GM08714 (cell line): ENCODE data around the gene ZNF787.
"Not testable (repeated sequence)": the region's sequence is repeated elsewhere in the genome, so short reads cannot be mapped to it uniquely, and the experiment has no call there.

Experiments used
- H3K4me3 ChIP-seq: fragments of 200-500 bp; sonication (Bioruptor generic); 2 replicates; pipeline ENCODE4 v1.5.1; 2014; ENCODE audit warnings: mild to moderate bottlenecking, low read length, inconsistent platforms
- ZNF274 ChIP-seq: IDR thresholded peaks from 2 replicates; pipeline ENCODE4 v1.6.1; 2012; ENCODE audit warnings: mild to moderate bottlenecking, low read depth, low read length

ZNF787 gene

GRCh38 chr19:56108447-56109195 lies 12.5 kb downstream of the ZNF787 start:
- no peak for TF ChIP-seq ZNF274
- no peak overlapping the region; the same call in 1 of the 2 replicates for H3K4me3 ChIP-seq

DNA sequence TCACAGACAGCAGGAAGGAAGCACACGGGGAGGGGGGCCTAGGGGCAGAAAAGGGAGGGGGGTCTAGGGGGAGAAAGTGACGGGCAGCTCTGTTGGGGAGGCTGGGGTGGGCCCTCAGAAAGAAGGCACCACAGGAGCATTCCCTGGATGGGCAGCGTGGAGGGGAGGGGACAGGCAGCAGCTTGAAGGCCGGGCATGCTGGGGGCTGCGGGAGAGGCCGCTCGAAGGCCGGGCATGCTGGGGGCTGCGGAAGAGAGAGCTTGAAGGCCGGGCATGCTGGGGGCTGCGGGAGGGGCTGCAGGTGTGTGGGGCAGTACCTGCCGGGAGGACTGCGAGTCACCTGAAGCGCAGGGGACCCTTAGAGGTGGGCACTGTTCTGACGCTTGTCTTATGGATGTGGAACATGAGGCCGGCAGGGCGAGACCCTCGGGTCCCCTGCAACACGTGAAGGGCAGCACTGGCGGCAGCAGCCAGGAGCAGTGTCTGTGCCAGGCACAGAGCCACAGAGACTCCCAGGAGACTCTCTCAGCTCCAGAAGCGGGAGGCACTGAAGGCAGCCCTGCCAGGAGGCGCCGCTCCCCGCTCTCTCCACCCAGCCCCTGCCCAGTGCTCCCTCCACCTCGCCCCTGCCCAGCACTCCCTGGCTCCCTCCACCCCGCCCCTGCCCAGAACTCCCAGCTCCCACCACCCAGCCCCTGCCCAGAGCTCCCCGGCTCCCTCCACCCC lies 13.3 kb downstream of the ZNF787 start:
- no peak overlapping the region for H3K4me3 ChIP-seq
- TF ChIP-seq ZNF274, result no peak

- no peak for TF ChIP-seq ZNF274
- H3K4me3 ChIP-seq, result no peak overlapping the region
Observed at GRCh38 chr19:56106993-56107392, 14.1 kb downstream of the ZNF787 start.

GRCh38 chr19:56106397-56106849 lies 14.7 kb downstream of the ZNF787 start:
- TF ChIP-seq ZNF274, result no peak

DNA sequence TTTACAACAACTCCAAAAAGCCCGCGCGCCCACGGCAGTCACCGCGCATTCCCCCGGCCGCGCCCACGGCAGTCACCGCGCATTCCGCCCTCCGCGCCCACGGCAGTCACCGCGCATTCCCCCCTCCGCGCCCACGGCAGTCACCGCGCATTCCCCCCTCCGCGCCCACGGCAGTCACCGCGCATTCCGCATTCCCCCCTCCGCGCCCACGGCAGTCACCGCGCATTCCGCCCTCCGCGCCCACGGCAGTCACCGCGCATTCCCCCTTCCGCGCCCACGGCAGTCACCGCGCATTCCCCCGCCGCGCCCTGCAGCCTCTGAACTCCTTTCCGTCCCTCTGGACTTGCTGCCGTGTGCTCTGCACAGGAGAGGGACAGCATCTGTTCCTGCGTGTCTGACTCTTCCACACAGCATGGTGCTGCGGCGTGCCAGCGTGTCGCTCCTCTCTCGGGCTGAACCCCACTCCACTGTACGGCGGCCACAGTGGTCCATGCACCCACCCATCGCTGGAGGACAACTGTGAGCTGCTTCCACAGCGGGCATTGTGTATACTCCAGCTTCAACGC lies 15.2 kb downstream of the ZNF787 start:
- not testable (repeated sequence) for H3K4me3 ChIP-seq

More at GRCh38 chr19:56106397-56106849, 14.7 kb downstream of the ZNF787 start:
- H3K4me3 ChIP-seq, result no peak overlapping the region

DNA sequence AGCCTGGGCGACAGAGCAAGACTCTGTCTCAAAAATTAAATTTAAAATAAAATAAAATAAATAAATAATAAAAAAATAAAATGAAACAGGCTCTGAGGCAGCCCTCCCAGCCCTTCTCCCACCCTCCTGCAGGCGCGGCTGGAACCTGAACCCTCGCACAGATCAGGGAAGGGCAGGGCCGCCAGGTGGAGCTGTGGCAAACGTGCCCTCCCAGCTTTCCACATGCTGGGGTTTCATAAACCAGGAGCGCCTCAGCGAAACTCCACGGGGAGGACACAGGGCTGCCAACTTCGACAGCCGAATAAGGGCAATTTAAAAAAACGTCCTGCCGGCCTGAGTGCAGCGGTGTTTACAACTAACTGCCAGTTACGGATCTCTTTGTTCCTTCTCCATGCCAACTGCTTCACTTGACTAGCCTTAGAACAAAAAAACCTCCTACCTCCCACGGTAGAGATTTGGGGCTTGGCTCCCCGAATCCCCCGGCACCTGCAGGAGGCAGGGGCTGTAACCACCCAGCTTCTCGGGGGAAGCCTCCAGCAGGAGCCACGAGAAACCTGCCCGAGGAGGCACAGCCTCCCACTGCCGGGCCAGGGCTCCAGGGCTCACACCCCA lies 15.9 kb downstream of the ZNF787 start:
- no peak overlapping the region for H3K4me3 ChIP-seq

DNA sequence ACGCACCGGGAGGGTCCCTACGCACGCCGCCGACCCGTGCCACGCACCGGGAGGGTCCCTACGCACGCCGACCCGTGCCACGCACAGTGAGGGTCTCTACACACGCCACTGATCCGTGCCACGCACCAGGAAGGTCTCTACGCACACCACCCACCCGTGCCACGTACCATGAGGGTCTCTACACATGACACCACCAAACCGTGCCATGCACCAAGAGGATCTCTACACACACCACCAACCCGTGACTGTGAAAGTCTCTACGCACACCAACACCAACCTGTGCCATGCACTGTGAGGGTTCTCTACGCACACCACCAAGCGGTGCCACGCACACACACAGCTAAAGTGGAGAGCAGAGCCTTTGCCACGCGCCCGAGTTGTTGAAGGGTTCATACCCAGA lies 16.7 kb downstream of the ZNF787 start:
- no peak for TF ChIP-seq ZNF274
- no peak overlapping the region for H3K4me3 ChIP-seq

More for the DNA sequence above, 15.9 kb downstream of the ZNF787 start:
- TF ChIP-seq ZNF274, result no peak

DNA sequence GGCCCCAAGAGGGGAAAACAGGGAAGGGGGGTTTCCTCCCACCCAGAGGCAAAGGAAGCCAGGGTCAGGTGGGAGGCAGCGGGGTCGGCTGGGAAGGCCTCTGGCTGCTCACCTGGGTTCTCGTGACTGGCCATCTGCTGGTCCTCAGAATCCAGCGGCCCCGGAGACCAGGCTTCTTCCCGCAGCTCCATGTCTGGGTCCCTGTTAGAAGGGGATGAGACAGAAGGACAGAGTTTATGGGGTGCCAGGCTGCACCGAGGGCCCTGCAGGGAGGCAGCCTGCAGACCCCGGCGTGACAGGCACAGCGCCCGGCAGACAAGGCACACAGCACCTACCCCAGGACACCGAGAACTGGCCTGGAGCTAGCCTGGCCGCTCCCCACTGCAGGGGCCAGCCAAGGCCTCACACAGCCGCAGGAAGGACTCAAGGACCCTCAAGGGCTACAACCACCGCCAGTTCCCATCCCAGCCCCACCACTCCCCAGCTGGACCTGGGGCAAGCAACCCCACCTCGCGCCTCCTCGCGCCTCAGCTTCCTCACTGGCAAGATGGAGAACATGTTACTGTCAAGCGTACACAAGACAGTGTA lies 18.0 kb downstream of the ZNF787 start:
- no peak for TF ChIP-seq ZNF274
- no peak overlapping the region for H3K4me3 ChIP-seq

GRCh38 chr19:56101746-56102535 lies 19.2 kb downstream of the ZNF787 start:
- H3K4me3 ChIP-seq, result no peak overlapping the region
- TF ChIP-seq ZNF274, result no peak

- TF ChIP-seq ZNF274, result no peak
- no peak overlapping the region for H3K4me3 ChIP-seq
Observed at GRCh38 chr19:56101095-56101494, 20.0 kb downstream of the ZNF787 start.

DNA sequence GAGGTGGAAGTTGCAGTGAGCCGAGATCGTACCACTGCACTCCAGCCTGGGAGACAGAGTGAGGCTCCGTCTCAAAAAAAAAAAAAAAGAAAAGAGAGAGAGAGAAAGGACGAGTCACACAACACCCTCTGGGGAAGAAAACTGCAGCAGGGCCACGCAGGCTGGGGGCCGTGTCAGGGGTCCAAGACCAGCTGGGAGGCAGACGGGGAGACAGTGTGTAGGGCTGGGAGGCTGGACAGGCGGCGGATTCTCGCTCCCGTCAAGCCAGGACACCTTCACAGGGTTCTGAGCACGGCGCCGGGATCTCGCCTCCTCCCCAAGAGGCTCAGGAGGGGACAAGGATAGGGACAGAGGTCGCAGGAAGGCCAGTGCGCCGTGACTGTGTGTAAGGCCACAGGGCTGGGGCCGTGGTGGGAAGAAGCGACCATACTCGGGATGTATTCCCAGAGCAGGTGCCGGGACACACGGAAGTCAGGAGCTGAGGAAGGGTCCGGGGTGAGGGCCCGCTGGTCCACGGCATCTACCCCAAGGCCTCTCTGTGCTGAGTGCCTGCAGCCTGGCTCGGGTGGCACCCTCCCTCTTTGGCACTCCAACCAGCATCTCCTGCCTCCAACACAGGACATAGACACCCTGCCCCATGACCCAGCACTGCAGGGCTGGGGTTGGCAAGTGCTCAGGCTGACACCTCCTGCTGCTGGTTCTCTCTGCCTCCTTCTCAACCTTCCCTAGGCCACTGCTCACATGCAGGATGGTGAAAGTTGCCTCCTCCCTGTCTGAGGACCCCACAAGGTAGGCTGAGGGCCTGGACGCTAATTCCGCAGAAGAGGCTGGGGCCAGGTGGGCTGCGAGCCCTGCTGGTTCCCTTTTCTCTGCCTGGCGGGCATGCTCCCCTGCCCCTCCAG lies 21.2 kb downstream of the ZNF787 start:
- TF ChIP-seq ZNF274, result no peak

GRCh38 chr19:56098731-56099568 lies 22.1 kb downstream of the ZNF787 start:
- H3K4me3 ChIP-seq, result no peak overlapping the region
- TF ChIP-seq ZNF274, result no peak

More for the DNA sequence above, 21.2 kb downstream of the ZNF787 start:
- H3K4me3 ChIP-seq, result no peak overlapping the region

DNA sequence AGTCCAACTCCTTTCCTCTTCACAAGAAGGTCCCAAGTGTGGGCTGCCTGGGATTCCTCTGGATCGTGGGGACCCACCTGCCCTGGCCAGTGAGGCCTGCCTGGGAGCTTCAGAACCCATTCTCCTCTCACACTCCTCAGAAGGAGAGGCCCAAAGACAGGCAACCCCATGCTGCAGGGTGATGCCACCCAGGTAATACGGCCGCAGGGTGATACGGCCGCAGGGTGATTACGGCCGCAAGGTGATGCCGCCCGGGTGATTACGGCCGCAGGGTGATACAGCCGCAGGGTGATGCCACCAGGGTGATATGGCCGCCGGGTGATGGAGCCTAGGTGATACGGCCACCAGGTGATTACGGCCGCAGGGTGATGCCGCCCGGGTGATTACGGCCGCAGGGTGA lies 22.9 kb downstream of the ZNF787 start:
- H3K4me3 ChIP-seq, result not testable (repeated sequence)
